ENCODE measurements around the gene ALMS1. TPM values are rescaled to one million over a fixed set of nuclear protein-coding genes. Genes with fewer than 3 reads are reported as not detected.

Gene ALMS1
- total RNA-seq, 1 experiment from 2014 or later: 27.6 TPM

- 0 out of 2 replicates have a peak, but pooled peaks cover 6% of the 10 kb centered on the region for H3K36me3 ChIP-seq (ENCODE audit: low read depth, low read length)
- no peaks in the 10 kb centered on the region for H3K4me1 ChIP-seq (ENCODE audit: insufficient read depth, low read length)
- no peak overlapping the region for H3K4me2 ChIP-seq (ENCODE audit: low read length)
- BruUV-seq (replicated peaks): no TSS peak
- no peaks in the 10 kb centered on the region for H3K79me2 ChIP-seq (ENCODE audit: low read length)
- no peak overlapping the region for H2AFZ ChIP-seq (ENCODE audit: low read length)
- H3K27me3 ChIP-seq (ENCODE audit: low read length): no peaks in the 10 kb centered on the region
- H3K9me2 ChIP-seq (replicated peaks; ENCODE audit: low read length): no peaks in the 10 kb centered on the region
- H3K9me3 ChIP-seq (ENCODE audit: low read length): no peaks in the 10 kb centered on the region
- H4K20me1 ChIP-seq (ENCODE audit: low read length): no peaks in the 10 kb centered on the region
- DNase-seq (no peak), ATAC-seq (no peak)
- ChIA-PET POLR2A (ENCODE audit: unreplicated experiment) (no interaction called here), CTCF (no interaction called here)
- no peaks in the 10 kb centered on the region for H3F3A ChIP-seq (ENCODE audit: low read length, unreplicated experiment)
- H3K9ac ChIP-seq (ENCODE audit: low read length): no peak overlapping the region
- no peak overlapping the region for H3K27ac ChIP-seq (ENCODE audit: low read length)
- intact Hi-C loops (cut with micrococcal nuclease): no loop called here
- H3K4me3 ChIP-seq (ENCODE audit: low read length): no peak overlapping the region
- no peak for TF ChIP-seq EZH2phosphoT487 (IDR thresholded peaks at IDR 0.05; ENCODE audit: borderline replicate concordance, low read length)
- no peak for TF ChIP-seq EZH2 (IDR thresholded peaks at IDR 0.05; ENCODE audit: low read length, unreplicated experiment)
- TF ChIP-seq, protein P1, sequence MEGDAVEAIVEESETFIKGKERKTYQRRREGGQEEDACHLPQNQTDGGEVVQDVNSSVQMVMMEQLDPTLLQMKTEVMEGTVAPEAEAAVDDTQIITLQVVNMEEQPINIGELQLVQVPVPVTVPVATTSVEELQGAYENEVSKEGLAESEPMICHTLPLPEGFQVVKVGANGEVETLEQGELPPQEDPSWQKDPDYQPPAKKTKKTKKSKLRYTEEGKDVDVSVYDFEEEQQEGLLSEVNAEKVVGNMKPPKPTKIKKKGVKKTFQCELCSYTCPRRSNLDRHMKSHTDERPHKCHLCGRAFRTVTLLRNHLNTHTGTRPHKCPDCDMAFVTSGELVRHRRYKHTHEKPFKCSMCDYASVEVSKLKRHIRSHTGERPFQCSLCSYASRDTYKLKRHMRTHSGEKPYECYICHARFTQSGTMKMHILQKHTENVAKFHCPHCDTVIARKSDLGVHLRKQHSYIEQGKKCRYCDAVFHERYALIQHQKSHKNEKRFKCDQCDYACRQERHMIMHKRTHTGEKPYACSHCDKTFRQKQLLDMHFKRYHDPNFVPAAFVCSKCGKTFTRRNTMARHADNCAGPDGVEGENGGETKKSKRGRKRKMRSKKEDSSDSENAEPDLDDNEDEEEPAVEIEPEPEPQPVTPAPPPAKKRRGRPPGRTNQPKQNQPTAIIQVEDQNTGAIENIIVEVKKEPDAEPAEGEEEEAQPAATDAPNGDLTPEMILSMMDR (conservative IDR thresholded peaks at IDR 0.05; ENCODE audit: low read depth, low read length): no peak
Measured at GRCh38 chr2:73575261-73575660, 189.6 kb downstream of the ALMS1 start.

DNA sequence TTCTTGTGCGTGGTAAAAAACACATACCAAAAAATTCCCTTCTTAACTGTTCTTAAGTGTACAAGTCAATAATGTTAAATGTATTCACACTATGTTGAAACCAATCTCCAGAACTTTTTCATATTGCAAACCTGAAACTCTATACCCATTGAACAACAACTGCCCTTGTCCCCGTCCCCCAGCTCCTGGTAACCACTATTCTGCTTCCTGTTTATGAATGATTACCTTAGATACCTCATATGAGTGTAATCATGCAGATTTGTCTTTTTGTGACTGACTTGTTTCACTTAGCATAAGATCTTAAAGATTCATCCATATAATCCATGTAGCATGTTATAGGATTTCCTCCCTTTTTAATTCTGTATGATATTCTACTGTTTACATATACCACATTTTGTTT is 196.7 kb downstream of the ALMS1 start:
- Histone ChIP-seq H3K4me1 (ENCODE audit: insufficient read depth, low read length) (no peaks in the 10 kb centered on the region), H3K4me2 (ENCODE audit: low read length) (no peak overlapping the region), H3K36me3 (ENCODE audit: low read depth, low read length) (0 out of 2 replicates have a peak, but pooled peaks cover 6% of the 10 kb centered on the region), H3K27me3 (ENCODE audit: low read length) (no peaks in the 10 kb centered on the region), H2AFZ (ENCODE audit: low read length) (no peak overlapping the region), H3K79me2 (ENCODE audit: low read length) (no peaks in the 10 kb centered on the region), H3K9me2 (replicated peaks; ENCODE audit: low read length) (no peaks in the 10 kb centered on the region), H3K9me3 (ENCODE audit: low read length) (no peaks in the 10 kb centered on the region), H4K20me1 (ENCODE audit: low read length) (no peaks in the 10 kb centered on the region), H3F3A (ENCODE audit: low read length, unreplicated experiment) (no peaks in the 10 kb centered on the region), H3K27ac (ENCODE audit: low read length) (no peak overlapping the region), H3K9ac (ENCODE audit: low read length) (no peak overlapping the region), H3K4me3 (ENCODE audit: low read length) (no peak overlapping the region)
- ATAC-seq (no peak), DNase-seq (no peak)
- no TSS peak for BruUV-seq (replicated peaks)
- ChIA-PET CTCF (no interaction called here), POLR2A (ENCODE audit: unreplicated experiment) (no interaction called here)
- TF ChIP-seq EZH2 (IDR thresholded peaks at IDR 0.05; ENCODE audit: low read length, unreplicated experiment) (no peak), EZH2phosphoT487 (IDR thresholded peaks at IDR 0.05; ENCODE audit: borderline replicate concordance, low read length) (no peak)
- TF ChIP-seq, protein P1 (conservative IDR thresholded peaks at IDR 0.05; ENCODE audit: low read depth, low read length): no peak
- intact Hi-C loops (cut with micrococcal nuclease): no loop called here

GRCh38 chr2:73588177-73588576 is 202.5 kb downstream of the ALMS1 start:
- ChIA-PET CTCF (no interaction called here), POLR2A (ENCODE audit: unreplicated experiment) (no interaction called here)
- Histone ChIP-seq H3K4me2 (ENCODE audit: low read length) (no peak overlapping the region), H3K79me2 (ENCODE audit: low read length) (no peaks in the 10 kb centered on the region), H3K9me2 (replicated peaks; ENCODE audit: low read length) (no peaks in the 10 kb centered on the region), H3K4me1 (ENCODE audit: insufficient read depth, low read length) (no peaks in the 10 kb centered on the region), H3K27me3 (ENCODE audit: low read length) (no peaks in the 10 kb centered on the region), H3K4me3 (ENCODE audit: low read length) (no peak overlapping the region), H4K20me1 (ENCODE audit: low read length) (no peaks in the 10 kb centered on the region), H2AFZ (ENCODE audit: low read length) (no peak overlapping the region), H3K27ac (ENCODE audit: low read length) (no peak overlapping the region), H3K9me3 (ENCODE audit: low read length) (no peaks in the 10 kb centered on the region), H3K9ac (ENCODE audit: low read length) (no peak overlapping the region), H3K36me3 (ENCODE audit: low read depth, low read length) (no peaks in the 10 kb centered on the region), H3F3A (ENCODE audit: low read length, unreplicated experiment) (no peaks in the 10 kb centered on the region)
- TF ChIP-seq EZH2 (IDR thresholded peaks at IDR 0.05; ENCODE audit: low read length, unreplicated experiment) (no peak), EZH2phosphoT487 (IDR thresholded peaks at IDR 0.05; ENCODE audit: borderline replicate concordance, low read length) (no peak)
- TF ChIP-seq, protein P1 (conservative IDR thresholded peaks at IDR 0.05; ENCODE audit: low read depth, low read length): no peak
- no peak for DNase-seq
- intact Hi-C loops (cut with micrococcal nuclease): no loop called here
- no TSS peak for BruUV-seq (replicated peaks)
- no peak for ATAC-seq

Measured in PC-3 (cell line).